Measurements from ENCODE around the gene LMAN2L. TPM values are rescaled to one million over a fixed set of nuclear protein-coding genes. Genes with fewer than 3 reads are reported as not detected.

The LMAN2L gene
- total RNA-seq = 10 to 100 TPM; 11.5 to 18.9 (median 15.2) TPM

GRCh38 chr2:96739633-96740428 lies at the start of gene LMAN2L:
LMAN2L (minus strand) TSS chr2:96740064; CDS start chr2:96740040, 24 bp downstream.
- Histone ChIP-seq H3K36me3 (peaks cover 0 to 7% (median 2%) of the 10 kb centered on the region in 4 donors), H3K27ac (peak within 1 kb of the TSS; percentile 69 to 88 (median 82)), H3K4me1 (peaks cover 17 to 39% (median 28%) of the 10 kb centered on the region in 4 donors), H3K9me3 (no peaks in the 10 kb centered on the region), H3K4me3 (peak within 1 kb of the TSS; percentile 76 to 99 (median 86)), H3K27me3 (no peaks in the 10 kb centered on the region)
- TF ChIP-seq CTCF (IDR thresholded peaks at IDR 0.05) = peak in 2 of 6 experiments; percentile 4 to 6
- no peak for TF ChIP-seq EP300 (IDR thresholded peaks at IDR 0.05)
- TF ChIP-seq POLR2AphosphoS5 (IDR thresholded peaks at IDR 0.05) = peak in 1 of 2 donors; percentile 58
- TF ChIP-seq POLR2A (IDR thresholded peaks at IDR 0.05) = peak in 2 of 4 donors; percentile 25 to 68
- ATAC-seq (ENCODE audit: low FRiP score in 2 of 2) = peak; percentile 99 to 100
- DNase-seq = peak; percentile 91 to 99
- 1% methylated on average over 15 to 38 of the region's 43 CpGs for WGBS, 2 donors

- no peaks in the 10 kb centered on the region for H3K9me3 ChIP-seq
- TF ChIP-seq POLR2A (IDR thresholded peaks at IDR 0.05) = no peak
- TF ChIP-seq CTCF (IDR thresholded peaks at IDR 0.05) = no peak
- H3K4me1 ChIP-seq = peaks cover 8 to 25% (median 14%) of the 10 kb centered on the region in 4 donors
- ATAC-seq (ENCODE audit: low FRiP score in 2 of 2) (peak; percentile 3 to 5), DNase-seq (no peak)
- H3K4me3 ChIP-seq = no peak overlapping the region
- peak overlapping the region in 1 of 4 donors; percentile 36 for H3K27ac ChIP-seq
- H3K36me3 ChIP-seq = no peaks in the 10 kb centered on the region
- no peaks in the 10 kb centered on the region for H3K27me3 ChIP-seq
- 91 to 98% methylated on average over 5 to 6 of the region's 6 CpGs for WGBS, 2 donors
Observed at GRCh38 chr2:96789245-96789617, 49.4 kb upstream of the LMAN2L start.

- ATAC-seq (ENCODE audit: low FRiP score in 2 of 2) = peak; percentile 45 to 50
- DNase-seq = peak in 1 of 2 donors; percentile 66
- no peaks in the 10 kb centered on the region for H3K9me3 ChIP-seq
- TF ChIP-seq POLR2AphosphoS5 (IDR thresholded peaks at IDR 0.05) (no peak), CTCF (IDR thresholded peaks at IDR 0.05) (no peak), EP300 (IDR thresholded peaks at IDR 0.05) (no peak), POLR2A (IDR thresholded peaks at IDR 0.05) (no peak)
- H3K27ac ChIP-seq = peak overlapping the region in 3 of 4 donors; percentile 36 to 63 (median 55)
- H3K27me3 ChIP-seq = no peaks in the 10 kb centered on the region
- H3K4me3 ChIP-seq = no peak overlapping the region
- WGBS, 2 donors = 77 to 80% methylated on average over 16 to 17 of the region's 17 CpGs
- H3K4me1 ChIP-seq = peaks cover 8 to 25% (median 14%) of the 10 kb centered on the region in 4 donors
- no peaks in the 10 kb centered on the region for H3K36me3 ChIP-seq
Observed at GRCh38 chr2:96788442-96789244, 48.8 kb upstream of the LMAN2L start.

GRCh38 chr2:96787411-96787810 lies 47.5 kb upstream of the LMAN2L start:
- H3K36me3 ChIP-seq = no peaks in the 10 kb centered on the region
- H3K4me1 ChIP-seq = peaks cover 8 to 25% (median 14%) of the 10 kb centered on the region in 4 donors
- H3K27me3 ChIP-seq = no peaks in the 10 kb centered on the region
- H3K9me3 ChIP-seq = no peaks in the 10 kb centered on the region
- no peak for TF ChIP-seq CTCF (IDR thresholded peaks at IDR 0.05)
- no peak for TF ChIP-seq POLR2AphosphoS5 (IDR thresholded peaks at IDR 0.05)
- TF ChIP-seq POLR2A (IDR thresholded peaks at IDR 0.05) = no peak
- no peak for TF ChIP-seq EP300 (IDR thresholded peaks at IDR 0.05)
- no peak overlapping the region for H3K4me3 ChIP-seq
- ATAC-seq (ENCODE audit: low FRiP score in 2 of 2) (no peak), DNase-seq (no peak)
- WGBS, 2 donors = 93 to 97% methylated on average over 3 of the region's 3 CpGs
- peak overlapping the region in 2 of 4 donors; percentile 36 to 55 for H3K27ac ChIP-seq
